Omental fat pad (tissue), 4 donors: ENCODE data around the gene DLG5. TPM values are rescaled to one million over a fixed set of nuclear protein-coding genes. Genes with fewer than 3 reads are reported as not detected.

ENCODE experiments used
- ATAC-seq: fragments of 150-250 bp; one replicate; pipeline ENCODE4 v1.9.1; 2016; ENCODE audit warnings: mild to moderate bottlenecking, moderate library complexity; ENCODE audit not compliant: low FRiP score
- DNase-seq: peaks from one replicate; pipeline ENCODE4 v3.0.0-alpha.2; 2019; ENCODE audit warnings: low spot score
- total RNA-seq, 4 donors: library from RNA; depleted of rRNA; stranded (reverse); fragments of >200 nt; gene quantifications; one replicate each; pipeline ENCODE4 v1.1.0, GENCODE V29; 2016
- TF ChIP-seq, protein P1 (sequence below), 3 donors: fragments of 450-650 bp; IDR thresholded peaks; one replicate each; pipeline ENCODE4 v1.5.1; 2016 to 2017; ENCODE audit warnings: antibody characterized with exemption in 3 of 3, mild to moderate bottlenecking in 3 of 3, moderate library complexity in 2 of 3

The DLG5 gene
- total RNA-seq, 4 donors from 2014 or later = 28.1 to 42.7 (median 38.3) TPM

DNA sequence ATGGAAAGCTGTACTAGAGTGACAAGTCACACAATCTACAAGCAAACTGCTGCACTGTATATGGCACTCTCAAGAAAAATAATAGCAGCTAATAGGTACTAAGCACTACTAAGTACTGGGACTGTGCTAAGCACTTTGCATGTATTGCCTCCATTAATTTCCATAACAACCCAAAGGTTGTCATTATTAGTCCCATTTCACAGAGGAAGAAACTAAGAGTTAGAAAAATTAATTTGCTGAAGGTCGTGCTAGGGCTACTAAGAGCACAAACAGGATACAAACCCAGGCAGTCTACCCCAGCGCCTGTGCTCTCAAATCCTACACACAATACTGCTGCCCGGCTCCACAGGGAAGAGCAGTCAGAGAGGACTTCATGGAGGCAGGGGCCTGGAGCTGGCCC, 51.7 kb downstream of the DLG5 start:
- ATAC-seq (no peak), DNase-seq (no peak)
- TF ChIP-seq, protein P1, sequence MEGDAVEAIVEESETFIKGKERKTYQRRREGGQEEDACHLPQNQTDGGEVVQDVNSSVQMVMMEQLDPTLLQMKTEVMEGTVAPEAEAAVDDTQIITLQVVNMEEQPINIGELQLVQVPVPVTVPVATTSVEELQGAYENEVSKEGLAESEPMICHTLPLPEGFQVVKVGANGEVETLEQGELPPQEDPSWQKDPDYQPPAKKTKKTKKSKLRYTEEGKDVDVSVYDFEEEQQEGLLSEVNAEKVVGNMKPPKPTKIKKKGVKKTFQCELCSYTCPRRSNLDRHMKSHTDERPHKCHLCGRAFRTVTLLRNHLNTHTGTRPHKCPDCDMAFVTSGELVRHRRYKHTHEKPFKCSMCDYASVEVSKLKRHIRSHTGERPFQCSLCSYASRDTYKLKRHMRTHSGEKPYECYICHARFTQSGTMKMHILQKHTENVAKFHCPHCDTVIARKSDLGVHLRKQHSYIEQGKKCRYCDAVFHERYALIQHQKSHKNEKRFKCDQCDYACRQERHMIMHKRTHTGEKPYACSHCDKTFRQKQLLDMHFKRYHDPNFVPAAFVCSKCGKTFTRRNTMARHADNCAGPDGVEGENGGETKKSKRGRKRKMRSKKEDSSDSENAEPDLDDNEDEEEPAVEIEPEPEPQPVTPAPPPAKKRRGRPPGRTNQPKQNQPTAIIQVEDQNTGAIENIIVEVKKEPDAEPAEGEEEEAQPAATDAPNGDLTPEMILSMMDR (IDR thresholded peaks at IDR 0.05) = no peak

DNA sequence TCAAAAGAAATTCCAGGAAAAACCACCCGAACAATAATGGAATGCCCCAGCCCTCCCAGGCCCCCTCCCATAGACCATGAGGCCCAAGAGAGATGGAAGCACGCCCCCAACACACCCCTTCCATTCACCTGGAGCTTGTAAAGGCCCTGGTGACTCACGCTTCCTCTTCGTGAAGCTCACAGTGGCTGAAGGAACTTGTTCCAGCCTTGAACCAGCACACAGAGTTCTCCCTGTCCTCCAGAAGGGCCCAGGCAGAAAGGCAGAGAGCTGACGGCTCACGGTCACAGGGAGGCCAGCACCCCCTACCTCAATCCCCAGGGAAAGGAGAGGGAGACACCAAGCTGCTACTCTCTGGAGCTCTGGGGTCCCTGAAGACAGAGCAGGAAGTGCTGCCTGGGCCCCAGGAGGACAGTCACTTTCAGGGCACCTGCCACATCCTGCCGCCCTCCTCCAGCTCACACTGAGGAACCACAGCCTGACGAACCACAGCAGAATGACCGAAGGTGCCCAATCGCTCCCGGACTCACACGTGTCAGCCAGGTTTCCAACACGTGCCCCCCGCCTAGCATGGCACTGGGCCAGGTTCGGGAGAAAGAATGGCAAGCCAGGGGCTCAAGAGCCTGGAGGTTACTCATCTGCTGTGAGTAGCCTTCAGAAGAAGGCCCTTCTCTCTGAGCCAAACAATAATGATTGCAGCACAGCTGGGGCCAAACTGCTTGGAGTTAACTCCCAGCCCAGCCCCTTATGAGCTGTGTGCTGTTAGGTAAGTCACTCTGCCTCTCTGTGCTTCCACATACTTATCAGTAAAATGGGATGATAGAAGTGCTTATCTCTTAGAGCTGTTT, 52.8 kb downstream of the DLG5 start:
- TF ChIP-seq, protein P1 (IDR thresholded peaks at IDR 0.05) = no peak
- no peak for DNase-seq

DNA sequence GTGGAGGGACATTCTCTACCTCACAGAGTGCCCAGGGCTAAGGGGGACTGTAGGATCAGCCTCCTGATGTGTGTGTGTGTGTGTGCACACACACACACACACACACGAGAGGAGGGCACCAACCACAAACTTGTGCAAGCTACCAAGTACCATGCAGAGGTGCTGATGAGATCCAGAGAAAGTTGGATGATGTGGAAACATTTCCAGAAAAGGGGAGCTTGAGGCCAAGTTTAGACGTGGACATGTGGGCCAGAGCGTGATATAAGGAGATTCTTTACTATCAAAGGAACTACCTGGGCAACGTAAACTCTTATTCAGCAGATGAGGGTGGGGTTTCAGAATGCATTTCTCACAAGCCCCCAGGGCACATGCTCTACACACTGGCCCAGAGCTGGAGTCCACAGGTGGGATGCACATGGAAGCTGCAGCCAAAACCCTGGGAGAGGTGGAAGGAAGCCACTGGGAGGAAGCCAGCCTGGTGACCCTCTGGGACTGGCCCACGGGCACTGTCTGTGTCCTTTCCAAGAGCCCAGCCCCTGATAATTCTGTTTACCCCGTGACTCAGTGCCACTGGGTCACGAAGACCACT, 53.5 kb downstream of the DLG5 start:
- DNase-seq (no peak), ATAC-seq (no peak)
- TF ChIP-seq, protein P1 (IDR thresholded peaks at IDR 0.05) = no peak

More for the DNA sequence above, 52.8 kb downstream of the DLG5 start:
- peak; percentile 34 for ATAC-seq

DNA sequence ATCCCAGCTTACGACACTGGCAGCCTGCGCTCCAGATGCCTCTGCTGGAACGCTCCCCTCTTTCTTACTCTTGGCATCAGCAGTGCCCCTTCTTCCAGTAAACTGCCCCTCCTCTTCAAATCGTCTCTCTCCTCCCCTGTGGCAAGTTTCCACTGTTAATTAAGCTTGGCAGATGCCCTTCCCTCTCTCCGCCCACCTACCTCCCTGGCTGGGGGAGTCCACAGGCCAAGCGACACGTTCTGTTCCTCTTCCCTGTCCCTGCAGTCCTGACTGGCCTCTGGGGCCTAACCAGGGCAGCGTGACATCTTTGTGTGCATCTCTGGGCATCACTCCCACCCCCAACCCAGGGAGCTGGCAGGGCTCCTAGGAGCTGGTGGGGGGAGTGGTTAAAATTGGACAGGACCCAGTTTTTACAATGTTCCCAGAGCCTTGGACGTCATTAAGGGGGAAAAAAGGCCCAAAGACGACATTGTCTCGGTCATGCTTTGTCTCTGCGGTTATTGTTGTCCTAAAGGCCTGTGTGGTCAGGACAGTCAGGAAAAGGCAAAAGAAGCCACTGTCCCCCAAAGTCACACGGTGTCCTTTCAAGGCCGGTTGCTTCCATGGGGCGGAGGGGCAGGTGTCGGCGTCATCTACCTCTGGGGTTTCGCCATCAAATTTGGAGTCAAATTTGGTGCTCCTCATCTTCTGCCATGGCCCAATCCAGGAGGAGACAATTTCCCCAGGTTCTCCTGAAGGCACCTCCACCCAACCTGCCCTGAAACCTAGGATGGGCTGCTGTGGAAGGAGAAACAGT, 54.2 kb downstream of the DLG5 start:
- DNase-seq = no peak
- peak; percentile 53 for ATAC-seq
- TF ChIP-seq, protein P1 (IDR thresholded peaks at IDR 0.05) = no peak

GRCh38 chr10:77869626-77870420, 56.7 kb downstream of the DLG5 start:
- DNase-seq (no peak), ATAC-seq (no peak)
- TF ChIP-seq, protein P1 (IDR thresholded peaks at IDR 0.05) = no peak

DNA sequence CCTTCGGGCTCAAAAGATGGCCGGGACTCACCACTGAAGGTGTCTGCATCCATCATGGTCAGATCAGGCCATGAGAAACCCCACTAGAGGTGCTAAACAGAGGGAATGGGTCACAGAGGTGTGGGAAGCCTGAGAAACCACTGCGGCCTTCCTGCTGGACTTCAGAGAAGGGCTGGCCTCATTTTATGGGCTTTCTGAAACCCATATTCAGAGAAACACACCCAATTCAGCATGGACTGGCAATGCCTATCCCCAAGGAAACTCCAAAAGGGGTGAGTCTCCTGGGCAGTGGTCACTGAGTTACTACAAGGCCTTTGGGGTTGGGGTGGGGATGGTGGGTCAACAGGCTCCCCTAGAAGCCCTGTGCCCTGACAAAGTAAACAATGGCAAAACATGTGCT, 58.0 kb downstream of the DLG5 start:
- TF ChIP-seq, protein P1 (IDR thresholded peaks at IDR 0.05) = no peak
- DNase-seq (no peak), ATAC-seq (no peak)
